GM12801 (cell line): ENCODE data around the gene CARMIL3.

Source experiments
- TF ChIP-seq, protein P1 (sequence below): IDR thresholded peaks from one replicate; pipeline ENCODE4 v1.5.1; 2011; ENCODE audit warnings: control low read depth; ENCODE audit not compliant: insufficient read length; ENCODE audit errors: extremely low read depth

The CARMIL3 gene

DNA sequence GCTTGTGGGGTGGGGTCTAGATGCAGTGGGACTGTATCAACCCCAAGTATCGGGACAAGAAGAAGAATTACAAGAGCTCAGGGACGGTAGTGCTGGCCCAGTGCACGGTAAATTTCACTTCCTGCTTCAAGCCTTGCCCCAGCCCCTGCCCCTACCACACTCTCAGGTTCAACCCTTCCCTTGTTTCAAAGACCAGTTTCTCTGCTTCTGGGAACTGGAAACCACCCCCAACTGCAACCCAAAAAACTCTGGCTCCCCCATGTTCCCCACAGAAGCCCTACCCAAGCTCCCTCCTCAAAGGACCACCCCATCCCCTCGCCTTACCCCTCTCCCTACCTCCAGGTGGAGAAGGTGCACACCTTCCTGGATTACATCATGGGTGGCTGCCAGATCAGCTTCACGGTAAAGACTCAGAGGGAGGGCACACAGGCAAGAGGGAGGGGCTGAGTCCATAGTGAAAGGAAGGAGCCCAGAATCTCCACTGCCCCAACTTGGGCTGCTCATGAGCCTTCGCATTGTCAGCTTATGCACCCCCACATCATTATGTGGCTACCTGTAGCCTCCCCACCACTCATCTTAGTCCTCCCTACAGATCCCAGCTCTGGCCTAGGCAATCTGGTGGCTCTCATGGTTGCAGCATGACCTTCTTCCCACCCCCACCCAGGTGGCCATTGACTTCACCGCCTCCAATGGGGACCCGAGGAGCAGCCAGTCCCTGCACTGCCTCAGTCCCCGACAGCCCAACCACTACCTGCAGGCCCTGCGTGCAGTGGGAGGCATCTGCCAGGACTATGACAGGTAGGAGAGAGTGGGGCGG, 23.9 kb downstream of the CARMIL3 start:
- TF ChIP-seq, protein P1, sequence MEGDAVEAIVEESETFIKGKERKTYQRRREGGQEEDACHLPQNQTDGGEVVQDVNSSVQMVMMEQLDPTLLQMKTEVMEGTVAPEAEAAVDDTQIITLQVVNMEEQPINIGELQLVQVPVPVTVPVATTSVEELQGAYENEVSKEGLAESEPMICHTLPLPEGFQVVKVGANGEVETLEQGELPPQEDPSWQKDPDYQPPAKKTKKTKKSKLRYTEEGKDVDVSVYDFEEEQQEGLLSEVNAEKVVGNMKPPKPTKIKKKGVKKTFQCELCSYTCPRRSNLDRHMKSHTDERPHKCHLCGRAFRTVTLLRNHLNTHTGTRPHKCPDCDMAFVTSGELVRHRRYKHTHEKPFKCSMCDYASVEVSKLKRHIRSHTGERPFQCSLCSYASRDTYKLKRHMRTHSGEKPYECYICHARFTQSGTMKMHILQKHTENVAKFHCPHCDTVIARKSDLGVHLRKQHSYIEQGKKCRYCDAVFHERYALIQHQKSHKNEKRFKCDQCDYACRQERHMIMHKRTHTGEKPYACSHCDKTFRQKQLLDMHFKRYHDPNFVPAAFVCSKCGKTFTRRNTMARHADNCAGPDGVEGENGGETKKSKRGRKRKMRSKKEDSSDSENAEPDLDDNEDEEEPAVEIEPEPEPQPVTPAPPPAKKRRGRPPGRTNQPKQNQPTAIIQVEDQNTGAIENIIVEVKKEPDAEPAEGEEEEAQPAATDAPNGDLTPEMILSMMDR, result no peak

DNA sequence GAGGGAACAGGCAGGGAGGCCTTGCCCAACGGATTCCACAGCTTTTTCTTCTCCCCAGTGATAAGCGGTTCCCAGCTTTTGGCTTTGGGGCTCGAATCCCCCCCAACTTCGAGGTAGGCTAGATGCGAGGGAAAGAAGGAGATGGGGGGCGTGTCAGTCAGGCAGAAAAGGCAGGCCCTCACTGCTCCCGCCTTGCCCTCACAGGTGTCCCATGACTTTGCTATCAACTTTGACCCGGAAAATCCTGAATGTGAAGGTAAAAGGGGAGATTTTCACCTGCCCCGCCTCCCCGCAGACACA, 24.4 kb downstream of the CARMIL3 start:
- TF ChIP-seq, protein P1, result no peak

DNA sequence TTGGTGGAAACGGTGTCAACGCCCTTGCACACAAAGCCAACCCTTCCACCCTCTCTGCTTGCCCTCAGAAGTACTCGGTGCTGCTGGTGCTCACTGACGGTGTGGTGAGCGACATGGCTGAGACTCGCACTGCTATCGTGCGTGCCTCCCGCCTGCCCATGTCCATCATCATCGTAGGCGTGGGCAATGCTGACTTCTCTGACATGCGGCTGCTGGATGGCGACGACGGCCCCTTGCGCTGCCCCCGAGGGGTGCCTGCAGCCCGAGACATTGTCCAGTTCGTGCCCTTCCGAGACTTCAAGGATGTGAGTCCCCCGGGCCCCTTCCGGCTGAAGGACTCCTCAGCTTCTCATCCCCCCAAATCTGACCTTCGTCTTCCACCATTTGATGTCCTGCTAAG, 25.3 kb downstream of the CARMIL3 start:
- TF ChIP-seq, protein P1, result no peak

DNA sequence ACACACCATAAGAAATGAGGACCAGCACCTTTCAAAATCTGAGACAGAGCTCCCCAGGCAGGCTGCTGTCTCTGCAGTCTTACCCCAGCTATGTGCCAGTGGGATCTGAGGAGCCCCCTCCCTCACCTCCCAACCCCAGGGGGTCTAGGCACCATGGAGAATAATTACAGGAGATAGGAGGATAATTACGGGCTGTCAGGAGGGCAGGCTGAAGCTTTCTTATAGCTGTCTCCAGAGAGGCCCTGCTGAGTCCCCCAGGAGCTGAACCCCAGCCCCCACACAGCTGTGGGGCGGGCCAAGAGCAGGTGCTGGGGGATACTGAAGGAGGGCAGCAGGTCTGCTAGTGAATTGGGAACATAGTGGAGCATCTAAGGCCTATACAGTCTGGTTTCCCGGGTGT, 26.3 kb downstream of the CARMIL3 start:
- TF ChIP-seq, protein P1, result no peak

DNA sequence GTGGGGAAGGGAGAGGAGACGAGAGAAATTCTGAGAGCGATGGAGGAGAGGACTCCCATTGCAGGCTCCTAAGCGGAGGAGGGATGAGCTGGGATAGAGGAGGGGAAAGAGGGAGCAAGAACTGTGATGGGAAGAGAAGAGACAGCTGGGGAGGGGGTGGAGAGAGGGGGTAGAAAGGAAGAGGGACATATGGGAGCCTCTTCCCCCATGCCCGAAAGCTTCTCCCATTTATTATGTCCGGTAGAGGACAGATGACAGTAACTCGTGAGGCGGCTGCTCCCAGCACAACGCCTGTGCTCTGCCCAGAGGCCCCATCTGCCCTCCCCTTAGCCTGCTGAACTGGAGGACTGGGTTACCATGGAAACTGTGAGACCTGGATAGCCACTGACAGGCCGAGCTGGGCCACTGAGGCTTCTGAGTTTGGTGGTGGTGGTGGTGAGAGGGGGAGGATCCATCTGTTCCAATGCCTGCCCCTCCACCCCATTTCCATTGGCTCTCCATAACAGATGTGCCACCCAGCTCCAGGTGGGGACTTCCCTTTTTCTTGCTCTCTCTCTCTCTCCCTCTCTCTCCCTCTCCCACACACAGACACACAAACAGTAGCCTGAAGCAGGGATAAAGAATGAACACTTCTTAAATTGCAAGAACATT, 27.8 kb downstream of the CARMIL3 start:
- TF ChIP-seq, protein P1, result no peak

DNA sequence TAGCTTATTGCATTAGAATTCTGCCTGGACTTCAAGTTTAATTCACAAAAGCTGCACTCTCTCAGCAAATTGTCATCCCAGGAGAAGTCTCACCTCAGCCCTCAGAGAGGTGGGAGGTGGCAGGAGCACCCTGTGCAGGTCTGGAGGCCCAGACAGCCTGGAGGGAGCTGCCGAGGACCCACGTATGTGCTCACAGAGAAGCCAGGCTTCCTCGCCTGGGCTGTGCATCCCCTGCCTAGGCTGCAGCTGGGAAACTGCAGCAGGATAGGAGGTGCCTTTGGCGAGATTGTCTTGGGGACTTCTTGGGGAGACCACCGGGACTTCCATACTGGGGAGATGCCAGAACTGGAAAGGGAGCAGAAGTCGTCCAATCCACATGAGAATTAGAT, 28.3 kb downstream of the CARMIL3 start:
- TF ChIP-seq, protein P1, result no peak

DNA sequence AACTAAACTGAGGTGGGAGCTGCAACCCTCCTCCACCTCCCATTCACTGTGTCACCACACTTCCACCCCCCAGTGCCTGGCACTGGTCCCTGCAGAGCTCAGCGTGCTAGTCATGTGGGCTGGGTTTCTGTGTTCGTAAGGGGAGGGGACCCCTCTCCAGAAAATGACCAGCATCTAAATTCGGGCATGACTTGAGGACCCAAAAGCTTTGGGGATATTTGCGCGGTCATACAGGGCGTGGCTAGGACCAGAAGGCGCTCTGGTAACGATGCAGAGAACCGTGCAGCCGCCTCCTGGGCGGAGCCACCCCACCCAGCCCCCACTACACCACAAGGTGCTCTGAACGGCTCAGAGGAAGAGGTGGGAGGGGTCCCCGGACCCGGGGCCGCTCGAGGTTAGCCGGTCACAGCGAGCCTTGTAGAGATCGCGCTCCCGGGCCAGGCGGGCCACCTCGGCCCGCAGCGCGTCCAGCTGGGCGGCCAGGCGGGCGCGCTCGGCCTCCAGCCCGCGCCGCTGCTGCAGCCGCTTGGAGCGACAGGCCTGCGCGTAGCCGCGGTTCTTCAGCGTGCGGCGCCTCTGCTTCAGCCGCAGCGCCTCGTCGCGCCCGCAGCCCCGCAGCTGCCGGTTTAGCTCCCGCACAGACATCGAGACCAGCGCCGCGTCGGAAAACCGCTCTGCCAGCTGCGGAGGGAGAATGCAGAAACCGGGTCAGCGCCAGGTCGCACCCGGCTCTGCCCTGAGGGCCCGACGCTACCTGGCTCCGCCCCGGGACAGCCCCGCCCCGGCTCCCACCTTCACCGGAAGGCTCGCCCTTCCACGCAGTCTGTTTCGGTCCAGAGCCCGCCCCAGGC, 29.3 kb downstream of the CARMIL3 start:
- TF ChIP-seq, protein P1, result no peak
